ENCODE data around the gene RTP2.

RTP2 gene

DNA sequence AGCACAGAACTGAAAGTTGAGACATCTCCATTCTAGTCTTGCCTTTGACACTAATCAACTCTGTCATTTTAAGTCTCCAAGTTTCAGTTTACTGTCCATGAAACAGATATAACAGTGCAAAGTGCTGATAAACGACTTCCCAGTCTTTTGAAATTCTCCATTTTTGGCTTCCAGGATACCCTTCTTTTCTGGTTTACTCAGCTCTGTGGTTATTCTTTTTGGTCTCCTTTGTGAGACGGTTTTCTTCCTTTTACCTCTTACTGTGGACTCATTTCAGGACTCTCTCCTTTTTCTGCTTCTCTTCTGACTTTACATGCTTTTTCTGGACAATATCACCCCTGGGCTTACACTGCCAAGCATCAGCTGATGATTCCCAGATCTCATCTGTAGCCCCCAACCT, 51.1 kb downstream of the RTP2 start:
- H3K4me3 ChIP-seq (ENCODE audit: low read depth, low read length), result no peak overlapping the region
- DNase-seq (ENCODE audit: low read depth), result no peak
- TF ChIP-seq, protein P1, sequence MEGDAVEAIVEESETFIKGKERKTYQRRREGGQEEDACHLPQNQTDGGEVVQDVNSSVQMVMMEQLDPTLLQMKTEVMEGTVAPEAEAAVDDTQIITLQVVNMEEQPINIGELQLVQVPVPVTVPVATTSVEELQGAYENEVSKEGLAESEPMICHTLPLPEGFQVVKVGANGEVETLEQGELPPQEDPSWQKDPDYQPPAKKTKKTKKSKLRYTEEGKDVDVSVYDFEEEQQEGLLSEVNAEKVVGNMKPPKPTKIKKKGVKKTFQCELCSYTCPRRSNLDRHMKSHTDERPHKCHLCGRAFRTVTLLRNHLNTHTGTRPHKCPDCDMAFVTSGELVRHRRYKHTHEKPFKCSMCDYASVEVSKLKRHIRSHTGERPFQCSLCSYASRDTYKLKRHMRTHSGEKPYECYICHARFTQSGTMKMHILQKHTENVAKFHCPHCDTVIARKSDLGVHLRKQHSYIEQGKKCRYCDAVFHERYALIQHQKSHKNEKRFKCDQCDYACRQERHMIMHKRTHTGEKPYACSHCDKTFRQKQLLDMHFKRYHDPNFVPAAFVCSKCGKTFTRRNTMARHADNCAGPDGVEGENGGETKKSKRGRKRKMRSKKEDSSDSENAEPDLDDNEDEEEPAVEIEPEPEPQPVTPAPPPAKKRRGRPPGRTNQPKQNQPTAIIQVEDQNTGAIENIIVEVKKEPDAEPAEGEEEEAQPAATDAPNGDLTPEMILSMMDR (IDR thresholded peaks at IDR 0.05; ENCODE audit: low read depth, low read length, missing control alignments), result no peak
- in situ Hi-C loops (cut with HindIII; ENCODE audit: low sequenced_read_pairs), result no loop called here
